Common myeloid progenitor, CD34-positive (primary cell): ENCODE results near the gene PRKAG2.

Source experiments
- CTCF ChIA-PET: fragments of 350-600 bp; sonication (Branson Sonifier 250); formaldehyde crosslinking; loops from one replicate; lab custom pipeline; 2021; ENCODE audit warnings: antibody characterized with exemption; lab: Charles Lee
- POLR2A ChIA-PET: fragments of 350-600 bp; sonication (Branson Sonifier 250); formaldehyde crosslinking; loops from one replicate; lab custom pipeline; 2021; ENCODE audit warnings: antibody characterized with exemption; lab: Charles Lee
- DNase-seq, 3 donors: peaks; one replicate each; pipeline versions ENCODE4 v3.0.0 to v3.0.0-alpha.2; 2013
- H3K27ac ChIP-seq, 2 experiments: 1 replicate in 1 of 2; 2 replicates in 1 of 2; pipeline ENCODE4 v1.7.0; 2013; ENCODE audit warnings: inconsistent platforms in 2 of 2, low read length in 2 of 2, mild to moderate bottlenecking in 2 of 2, low read depth in 1 of 2, moderate library complexity in 1 of 2; ENCODE audit not compliant: severe bottlenecking in 2 of 2, insufficient read depth in 1 of 2, poor library complexity in 1 of 2
- H3K27me3 ChIP-seq, 5 experiments: replicated peaks in 2 of 5; 1 replicate in 3 of 5; 2 replicates in 2 of 5; pipeline versions ENCODE4 v1.6.1 to v1.7.0; 2013; ENCODE audit warnings: low read length in 4 of 5, mild to moderate bottlenecking in 2 of 5, moderate library complexity in 2 of 5, inconsistent platforms in 1 of 5; ENCODE audit not compliant: insufficient read depth in 5 of 5, control insufficient read depth in 4 of 5
- H3K36me3 ChIP-seq, 4 experiments: 1 replicate in 2 of 4; 2 replicates in 2 of 4; pipeline versions ENCODE4 v1.6.1 to v1.7.0; 2013; ENCODE audit warnings: low read length in 3 of 4, control low read depth in 1 of 4, mild to moderate bottlenecking in 1 of 4; ENCODE audit not compliant: control insufficient read depth in 4 of 4, insufficient read depth in 4 of 4
- H3K4me1 ChIP-seq, 4 experiments: 1 replicate in 3 of 4; 2 replicates in 1 of 4; pipeline versions ENCODE4 v1.6.1 to v1.7.1; 2013; ENCODE audit warnings: low read length in 3 of 4, mild to moderate bottlenecking in 3 of 4, control low read depth in 1 of 4, inconsistent platforms in 1 of 4, moderate library complexity in 1 of 4; ENCODE audit not compliant: control insufficient read depth in 4 of 4, insufficient read depth in 4 of 4; ENCODE audit errors: control extremely low read depth in 1 of 4
- H3K4me3 ChIP-seq, 7 experiments: 1 replicate in 4 of 7; 2 replicates in 3 of 7; pipeline versions ENCODE4 v1.5.1 to v1.7.0; 2013; ENCODE audit warnings: mild to moderate bottlenecking in 7 of 7, low read length in 6 of 7, moderate library complexity in 6 of 7, inconsistent platforms in 2 of 7, low read depth in 2 of 7, control low read depth in 1 of 7; ENCODE audit not compliant: insufficient read depth in 4 of 7, control insufficient read depth in 1 of 7; ENCODE audit errors: extremely low read depth in 1 of 7
- H3K9me3 ChIP-seq, 5 experiments: 1 replicate in 4 of 5; 2 replicates in 1 of 5; pipeline versions ENCODE4 v1.6.1 to v1.7.1; 2013; ENCODE audit warnings: low read length in 4 of 5, mild to moderate bottlenecking in 2 of 5, inconsistent platforms in 1 of 5, low read depth in 1 of 5, moderate library complexity in 1 of 5; ENCODE audit not compliant: control insufficient read depth in 4 of 5, insufficient read depth in 2 of 5; ENCODE audit errors: control extremely low read depth in 1 of 5
- WGBS: methylation state at CpG from one replicate; pipeline ENCODE4 v1.1.5; 2013; ENCODE audit not compliant: insufficient coverage; 5-methylcytosine and 5-hydroxymethylcytosine counted together

The PRKAG2 gene

GRCh38 chr7:151644554-151644953, 232.4 kb downstream of the PRKAG2 start:
- Histone ChIP-seq H3K27ac (no peak overlapping the region), H3K9me3 (peaks cover 0 to 8% (median 0%) of the 10 kb centered on the region in 5 experiments), H3K27me3 (no peaks in the 10 kb centered on the region), H3K4me3 (no peak overlapping the region), H3K4me1 (no peaks in the 10 kb centered on the region), H3K36me3 (peaks cover 0 to 2% (median 0%) of the 10 kb centered on the region in 4 experiments)
- CTCF ChIA-PET = interaction anchor here (0.8 to 1.1 kb wide), 2 partner anchors 19 to 23 kb away, joined by 3 read pairs; no protein-coding TSS in a partner anchor
- POLR2A ChIA-PET = no interaction called here
- no peak for DNase-seq

GRCh38 chr7:151642746-151643145, 234.2 kb downstream of the PRKAG2 start:
- no peaks in the 10 kb centered on the region for H3K4me1 ChIP-seq
- DNase-seq = no peak
- no CpG with 5 or more reads among the region's 3 CpGs for WGBS
- H3K27me3 ChIP-seq = no peaks in the 10 kb centered on the region
- ChIA-PET CTCF (interaction anchor here (0.9 to 2.0 kb wide), 2 partner anchors 9 to 12 kb away, joined by 3 to 7 read pairs; no protein-coding TSS in a partner anchor), POLR2A (no interaction called here)
- H3K9me3 ChIP-seq = peaks cover 0 to 8% (median 0%) of the 10 kb centered on the region in 5 experiments
- H3K27ac ChIP-seq = no peak overlapping the region
- H3K36me3 ChIP-seq = no peaks in the 10 kb centered on the region
- no peak overlapping the region for H3K4me3 ChIP-seq

GRCh38 chr7:151641587-151641986, 235.3 kb downstream of the PRKAG2 start:
- H3K9me3 ChIP-seq = peaks cover 0 to 8% (median 0%) of the 10 kb centered on the region in 5 experiments
- no CpG with 5 or more reads among the region's 2 CpGs for whole genome bisulfite sequencing
- CTCF ChIA-PET = no interaction called here
- POLR2A ChIA-PET = no interaction called here
- no peaks in the 10 kb centered on the region for H3K36me3 ChIP-seq
- no peaks in the 10 kb centered on the region for H3K27me3 ChIP-seq
- H3K27ac ChIP-seq = no peak overlapping the region
- H3K4me1 ChIP-seq = no peaks in the 10 kb centered on the region
- no peak for DNase-seq
- H3K4me3 ChIP-seq = no peak overlapping the region

GRCh38 chr7:151637781-151638261, 239.1 kb downstream of the PRKAG2 start:
- no peaks in the 10 kb centered on the region for H3K27me3 ChIP-seq
- H3K36me3 ChIP-seq = no peaks in the 10 kb centered on the region
- peaks cover under 1 to 5% (median 2%) of the 10 kb centered on the region in 4 experiments for H3K4me1 ChIP-seq
- peaks cover 0 to 4% (median 0%) of the 10 kb centered on the region in 5 experiments for H3K9me3 ChIP-seq
- ChIA-PET CTCF (interaction anchor here (1.3 kb wide), 1 partner anchor 63 kb away, joined by 3 read pairs; no protein-coding TSS in a partner anchor), POLR2A (no interaction called here)
- no peak for DNase-seq
- no peak overlapping the region for H3K27ac ChIP-seq
- WGBS = 97% methylated on average over 4 of the region's 9 CpGs
- H3K4me3 ChIP-seq = no peak overlapping the region

- Histone ChIP-seq H3K4me1 (peaks cover 12 to 20% (median 15%) of the 10 kb centered on the region in 4 experiments), H3K9me3 (peaks cover 0 to 4% (median 0%) of the 10 kb centered on the region in 5 experiments), H3K27ac (no peak overlapping the region), H3K27me3 (no peaks in the 10 kb centered on the region), H3K36me3 (no peaks in the 10 kb centered on the region), H3K4me3 (no peak overlapping the region)
- POLR2A ChIA-PET = no interaction called here
- no CpG with 5 or more reads among the region's 2 CpGs for WGBS
- CTCF ChIA-PET = interaction anchor here (0.9 to 3.6 kb wide), 7 partner anchors 9 to 123 kb away, joined by 3 to 15 read pairs (median 4); no protein-coding TSS in a partner anchor
- DNase-seq = no peak
Measured at GRCh38 chr7:151634643-151635042, 242.3 kb downstream of the PRKAG2 start.

- DNase-seq = no peak
- H3K27ac ChIP-seq = peak overlapping the region; percentile 62 to 81
- CTCF ChIA-PET = interaction anchor here (0.6 to 3.6 kb wide), 17 partner anchors 11 to 299 kb away, joined by 3 to 15 read pairs (median 3); no protein-coding TSS in a partner anchor
- peaks cover 12 to 20% (median 15%) of the 10 kb centered on the region in 4 experiments for H3K4me1 ChIP-seq
- POLR2A ChIA-PET = interaction anchor here (1.2 kb wide), 2 partner anchors 70 to 120 kb away, joined by 3 read pairs; no protein-coding TSS in a partner anchor
- H3K36me3 ChIP-seq = peaks cover 0 to 6% (median 0%) of the 10 kb centered on the region in 4 experiments
- peaks cover 0 to 4% (median 0%) of the 10 kb centered on the region in 5 experiments for H3K9me3 ChIP-seq
- H3K27me3 ChIP-seq = no peaks in the 10 kb centered on the region
- H3K4me3 ChIP-seq = peak overlapping the region in 5 of 7 experiments; percentile 75 to 97 (median 81)
- WGBS = no CpG with 5 or more reads among the region's 1 CpG
Measured at GRCh38 chr7:151633516-151633812, 243.5 kb downstream of the PRKAG2 start.
